HEK293 (cell line): ENCODE data around the gene AJUBA.

Source experiments
- GLI2 ChIP-seq: fragments of 450-650 bp; formaldehyde crosslinking; IDR thresholded peaks from 2 replicates; pipeline ENCODE4; 2017; ENCODE audit warnings: missing biosample characterization, missing genetic modification characterization, low read depth, borderline replicate concordance
- KLF7 ChIP-seq: fragments of 450-650 bp; formaldehyde crosslinking; IDR thresholded peaks from 2 replicates; pipeline ENCODE4 v1.5.1; 2016; ENCODE audit warnings: missing biosample characterization, missing genetic modification characterization, borderline replicate concordance
- MEIS1 ChIP-seq: sonication (generic); formaldehyde crosslinking; IDR thresholded peaks from 2 replicates; pipeline ENCODE4 v1.8.1; 2022; ENCODE audit warnings: missing genetic modification reagents, mild to moderate bottlenecking, borderline replicate concordance
- OSR2 ChIP-seq: fragments of 450-650 bp; formaldehyde crosslinking; IDR thresholded peaks from 2 replicates; pipeline ENCODE4 v1.5.1; 2016; ENCODE audit warnings: missing biosample characterization, missing genetic modification characterization
- TRIM28 ChIP-seq: IDR thresholded peaks from 2 replicates; pipeline ENCODE4 v1.6.1; 2011; ENCODE audit warnings: low read length, control low read depth, borderline replicate concordance
- WT1 ChIP-seq: fragments of 450-650 bp; formaldehyde crosslinking; IDR thresholded peaks from 2 replicates; pipeline ENCODE4 v1.5.1; 2016; ENCODE audit warnings: missing biosample characterization, missing genetic modification characterization
- YY1 ChIP-seq: fragments of 450-650 bp; formaldehyde crosslinking; IDR thresholded peaks from 2 replicates; pipeline ENCODE4 v1.5.1; 2018; ENCODE audit warnings: missing biosample characterization, missing genetic modification characterization
- YY2 ChIP-seq: fragments of 450-650 bp; formaldehyde crosslinking; IDR thresholded peaks from 2 replicates; pipeline ENCODE4 v1.5.1; 2016; ENCODE audit warnings: missing biosample characterization, missing genetic modification characterization
- ZBTB6 ChIP-seq: fragments of 450-650 bp; formaldehyde crosslinking; IDR thresholded peaks from 2 replicates; pipeline ENCODE4 v1.5.1; 2017; ENCODE audit warnings: missing biosample characterization, missing genetic modification characterization
- ZFP41 ChIP-seq: fragments of 450-650 bp; formaldehyde crosslinking; IDR thresholded peaks from 2 replicates; pipeline ENCODE4 v1.5.1; 2016; ENCODE audit warnings: missing biosample characterization, missing genetic modification characterization, borderline replicate concordance
- ZIC2 ChIP-seq: fragments of 450-650 bp; formaldehyde crosslinking; IDR thresholded peaks from 2 replicates; pipeline ENCODE4 v1.5.1; 2016; ENCODE audit warnings: missing biosample characterization, missing genetic modification characterization
- ZNF24 ChIP-seq: fragments of 450-650 bp; formaldehyde crosslinking; IDR thresholded peaks from 2 replicates; pipeline ENCODE4 v1.5.1; 2016; ENCODE audit warnings: missing biosample characterization, missing genetic modification characterization
- ZNF324 ChIP-seq: fragments of 450-650 bp; formaldehyde crosslinking; IDR thresholded peaks from 2 replicates; pipeline ENCODE4 v1.5.1; 2016; ENCODE audit warnings: missing biosample characterization, missing genetic modification characterization
- ZNF354C ChIP-seq: fragments of 450-650 bp; formaldehyde crosslinking; IDR thresholded peaks from 2 replicates; pipeline ENCODE4 v1.5.1; 2016; ENCODE audit warnings: missing biosample characterization, missing genetic modification characterization, low read depth, borderline replicate concordance
- ZNF366 ChIP-seq: fragments of 450-650 bp; formaldehyde crosslinking; conservative IDR thresholded peaks from 2 replicates; pipeline ENCODE4 v1.5.1; 2016; ENCODE audit warnings: missing biosample characterization, missing genetic modification characterization
- ZNF37A ChIP-seq: fragments of 450-650 bp; IDR thresholded peaks from 2 replicates; pipeline ENCODE4 v1.5.1; 2018; ENCODE audit warnings: missing biosample characterization, missing genetic modification characterization
- ZNF398 ChIP-seq: fragments of 450-650 bp; formaldehyde crosslinking; IDR thresholded peaks from 2 replicates; pipeline ENCODE4 v1.5.1; 2017; ENCODE audit warnings: missing biosample characterization, missing genetic modification characterization
- ZNF449 ChIP-seq: fragments of 450-650 bp; formaldehyde crosslinking; IDR thresholded peaks from 2 replicates; pipeline ENCODE4 v1.5.1; 2017; ENCODE audit warnings: missing biosample characterization, mild to moderate bottlenecking, missing genetic modification characterization, moderate library complexity
- ZNF664 ChIP-seq: fragments of 450-650 bp; formaldehyde crosslinking; IDR thresholded peaks from 2 replicates; pipeline ENCODE4 v1.5.1; 2016; ENCODE audit warnings: missing biosample characterization, missing genetic modification characterization
- ZNF670 ChIP-seq: fragments of 450-650 bp; formaldehyde crosslinking; IDR thresholded peaks from 2 replicates; pipeline ENCODE4 v1.5.1; 2016; ENCODE audit warnings: missing biosample characterization, missing genetic modification characterization, low read depth
- ZNF776 ChIP-seq: fragments of 450-650 bp; formaldehyde crosslinking; IDR thresholded peaks from 2 replicates; pipeline ENCODE4 v1.5.0; 2017; ENCODE audit warnings: missing biosample characterization, missing genetic modification characterization, borderline replicate concordance
- ZNF791 ChIP-seq: fragments of 450-650 bp; formaldehyde crosslinking; IDR thresholded peaks from 2 replicates; pipeline ENCODE4 v1.5.1; 2016; ENCODE audit warnings: missing biosample characterization, missing genetic modification characterization
- TF ChIP-seq, protein P1 (sequence below): fragments of 450-650 bp; formaldehyde crosslinking; IDR thresholded peaks from 2 replicates; pipeline ENCODE4 v1.5.1; 2016; ENCODE audit warnings: missing biosample characterization, missing genetic modification characterization, low read depth
- TF ChIP-seq, protein P2 (sequence below): fragments of 450-650 bp; formaldehyde crosslinking; IDR thresholded peaks from 2 replicates; pipeline ENCODE4 v1.5.1; 2017; ENCODE audit warnings: missing biosample characterization, missing genetic modification characterization
- TF ChIP-seq, protein P3 (sequence below): fragments of 450-650 bp; formaldehyde crosslinking; IDR thresholded peaks from 2 replicates; pipeline ENCODE4 v1.5.1; 2017; ENCODE audit warnings: missing biosample characterization, missing genetic modification characterization
- TF ChIP-seq, protein P4 (sequence below): fragments of 450-650 bp; formaldehyde crosslinking; IDR thresholded peaks from 2 replicates; pipeline ENCODE4 v1.5.1; 2016; ENCODE audit warnings: missing biosample characterization, missing genetic modification characterization

The AJUBA gene

DNA sequence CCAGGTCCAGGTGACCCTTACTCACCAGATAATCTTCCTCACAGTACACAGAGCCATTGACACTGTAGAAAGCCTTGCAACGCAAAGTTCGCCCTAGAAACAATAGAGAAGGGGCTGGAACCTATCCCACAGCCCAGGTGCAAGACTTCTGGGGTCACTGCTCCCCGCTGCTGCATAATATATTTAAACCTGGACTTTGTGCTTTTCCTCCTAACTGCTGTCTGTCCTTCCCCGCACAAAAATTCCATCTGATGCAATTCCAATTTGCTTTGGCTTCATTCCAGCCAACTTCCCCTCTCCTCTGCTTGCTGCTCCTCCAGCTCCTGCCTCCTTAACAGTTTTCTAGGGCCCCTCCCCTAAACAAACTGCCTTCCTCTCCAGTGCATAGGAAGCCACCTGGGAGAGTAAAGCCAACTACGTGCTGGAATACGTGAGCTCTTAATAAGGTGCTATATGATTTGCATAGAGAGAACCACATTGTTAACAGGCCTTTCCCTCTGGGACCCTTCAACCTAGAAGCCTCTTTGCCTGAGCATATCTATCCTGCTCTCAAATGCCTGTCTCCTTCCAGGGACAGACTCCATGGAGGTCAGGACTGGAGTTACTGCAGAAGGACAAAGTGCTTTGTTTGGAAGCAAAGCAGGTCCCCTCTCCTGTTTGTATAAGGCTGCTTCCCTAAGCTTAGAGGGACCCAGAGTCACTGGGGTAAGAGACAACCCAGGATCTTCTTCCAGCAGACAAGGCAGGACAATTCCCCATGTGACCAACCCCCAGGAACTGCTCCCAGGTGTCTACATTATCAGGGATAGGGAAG is 5.5 kb downstream of the AJUBA start (continued):
- TF ChIP-seq, protein P1, sequence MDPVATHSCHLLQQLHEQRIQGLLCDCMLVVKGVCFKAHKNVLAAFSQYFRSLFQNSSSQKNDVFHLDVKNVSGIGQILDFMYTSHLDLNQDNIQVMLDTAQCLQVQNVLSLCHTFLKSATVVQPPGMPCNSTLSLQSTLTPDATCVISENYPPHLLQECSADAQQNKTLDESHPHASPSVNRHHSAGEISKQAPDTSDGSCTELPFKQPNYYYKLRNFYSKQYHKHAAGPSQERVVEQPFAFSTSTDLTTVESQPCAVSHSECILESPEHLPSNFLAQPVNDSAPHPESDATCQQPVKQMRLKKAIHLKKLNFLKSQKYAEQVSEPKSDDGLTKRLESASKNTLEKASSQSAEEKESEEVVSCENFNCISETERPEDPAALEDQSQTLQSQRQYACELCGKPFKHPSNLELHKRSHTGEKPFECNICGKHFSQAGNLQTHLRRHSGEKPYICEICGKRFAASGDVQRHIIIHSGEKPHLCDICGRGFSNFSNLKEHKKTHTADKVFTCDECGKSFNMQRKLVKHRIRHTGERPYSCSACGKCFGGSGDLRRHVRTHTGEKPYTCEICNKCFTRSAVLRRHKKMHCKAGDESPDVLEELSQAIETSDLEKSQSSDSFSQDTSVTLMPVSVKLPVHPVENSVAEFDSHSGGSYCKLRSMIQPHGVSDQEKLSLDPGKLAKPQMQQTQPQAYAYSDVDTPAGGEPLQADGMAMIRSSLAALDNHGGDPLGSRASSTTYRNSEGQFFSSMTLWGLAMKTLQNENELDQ (tag by site-specific recombination), result no peak
- TF ChIP-seq YY1 (tag by site-specific recombination), result no peak
- TF ChIP-seq ZNF776 (tag by site-specific recombination), result no peak
- TF ChIP-seq ZNF366 (tag by site-specific recombination), result no peak
- TF ChIP-seq ZNF670 (tag by site-specific recombination), result no peak
- TF ChIP-seq ZNF354C, result no peak
- no peak for TF ChIP-seq ZNF37A (tag by site-specific recombination)
- TF ChIP-seq ZNF324, result no peak
- no peak for TF ChIP-seq KLF7 (tag by site-specific recombination)
- TF ChIP-seq, protein P2, sequence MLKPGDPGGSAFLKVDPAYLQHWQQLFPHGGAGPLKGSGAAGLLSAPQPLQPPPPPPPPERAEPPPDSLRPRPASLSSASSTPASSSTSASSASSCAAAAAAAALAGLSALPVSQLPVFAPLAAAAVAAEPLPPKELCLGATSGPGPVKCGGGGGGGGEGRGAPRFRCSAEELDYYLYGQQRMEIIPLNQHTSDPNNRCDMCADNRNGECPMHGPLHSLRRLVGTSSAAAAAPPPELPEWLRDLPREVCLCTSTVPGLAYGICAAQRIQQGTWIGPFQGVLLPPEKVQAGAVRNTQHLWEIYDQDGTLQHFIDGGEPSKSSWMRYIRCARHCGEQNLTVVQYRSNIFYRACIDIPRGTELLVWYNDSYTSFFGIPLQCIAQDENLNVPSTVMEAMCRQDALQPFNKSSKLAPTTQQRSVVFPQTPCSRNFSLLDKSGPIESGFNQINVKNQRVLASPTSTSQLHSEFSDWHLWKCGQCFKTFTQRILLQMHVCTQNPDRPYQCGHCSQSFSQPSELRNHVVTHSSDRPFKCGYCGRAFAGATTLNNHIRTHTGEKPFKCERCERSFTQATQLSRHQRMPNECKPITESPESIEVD (tag by site-specific recombination), result no peak
- TF ChIP-seq YY2, result no peak
- TF ChIP-seq ZNF664, result no peak
- TF ChIP-seq GLI2 (tag by site-specific recombination), result no peak
- TF ChIP-seq ZNF449 (tag by site-specific recombination), result no peak
- no peak for TF ChIP-seq ZNF791 (tag by site-specific recombination)
- TF ChIP-seq ZBTB6, result no peak
- peak; percentile 37; the same call in 1 of the 2 replicates for TF ChIP-seq TRIM28
- TF ChIP-seq ZNF24 (tag by site-specific recombination), result no peak
- TF ChIP-seq, protein P3, sequence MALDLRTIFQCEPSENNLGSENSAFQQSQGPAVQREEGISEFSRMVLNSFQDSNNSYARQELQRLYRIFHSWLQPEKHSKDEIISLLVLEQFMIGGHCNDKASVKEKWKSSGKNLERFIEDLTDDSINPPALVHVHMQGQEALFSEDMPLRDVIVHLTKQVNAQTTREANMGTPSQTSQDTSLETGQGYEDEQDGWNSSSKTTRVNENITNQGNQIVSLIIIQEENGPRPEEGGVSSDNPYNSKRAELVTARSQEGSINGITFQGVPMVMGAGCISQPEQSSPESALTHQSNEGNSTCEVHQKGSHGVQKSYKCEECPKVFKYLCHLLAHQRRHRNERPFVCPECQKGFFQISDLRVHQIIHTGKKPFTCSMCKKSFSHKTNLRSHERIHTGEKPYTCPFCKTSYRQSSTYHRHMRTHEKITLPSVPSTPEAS, result no peak
- TF ChIP-seq WT1 (tag by site-specific recombination), result no peak
- TF ChIP-seq MEIS1 (CRISPR knock-in tag), result no peak
- no peak for TF ChIP-seq ZFP41 (tag by site-specific recombination)
- TF ChIP-seq, protein P4, sequence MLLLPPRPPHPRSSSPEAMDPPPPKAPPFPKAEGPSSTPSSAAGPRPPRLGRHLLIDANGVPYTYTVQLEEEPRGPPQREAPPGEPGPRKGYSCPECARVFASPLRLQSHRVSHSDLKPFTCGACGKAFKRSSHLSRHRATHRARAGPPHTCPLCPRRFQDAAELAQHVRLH (tag by site-specific recombination), result no peak
- peak; percentile 79 for TF ChIP-seq OSR2 (tag by site-specific recombination)
- no peak for TF ChIP-seq ZIC2
- TF ChIP-seq ZNF398 (tag by site-specific recombination), result peak; percentile 72
- TF ChIP-seq, all 188 proteins: peak for 11
